ENCODE data around the gene MED15. TPM values are rescaled to one million over a fixed set of nuclear protein-coding genes. Genes with fewer than 3 reads are reported as not detected.
A peak's percentile ranks its signal among the peaks of the same experiment; 100 is the strongest.

The MED15 gene
- total RNA-seq, 4 donors from 2014 or later = 16.5 to 110 (median 38.6) TPM

DNA sequence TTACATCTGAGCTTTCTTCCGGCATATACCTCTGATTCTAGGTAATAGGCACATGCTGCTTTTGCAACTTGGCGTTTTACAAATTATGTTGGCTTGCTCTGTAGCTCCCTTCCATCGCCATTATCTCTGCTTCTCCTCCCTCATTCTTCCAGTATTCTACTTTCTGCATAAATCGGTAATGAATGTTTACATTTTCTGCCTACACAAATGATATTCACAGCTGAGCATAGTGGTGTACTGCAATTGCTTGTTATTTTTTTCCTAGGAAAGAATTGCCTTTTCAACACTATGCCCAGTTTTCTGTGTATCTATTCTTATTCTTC is 18.9 kb downstream of the MED15 start:
- Histone ChIP-seq H3K4me3 (no peak overlapping the region), H3K36me3 (no peaks in the 10 kb centered on the region), H3K27me3 (no peaks in the 10 kb centered on the region), H3K9me3 (no peaks in the 10 kb centered on the region), H3K4me1 (peaks cover 5 to 13% of the 10 kb centered on the region in 2 donors), H3K27ac (peak overlapping the region in 1 of 2 donors; percentile 62)
- TF ChIP-seq, protein P1, sequence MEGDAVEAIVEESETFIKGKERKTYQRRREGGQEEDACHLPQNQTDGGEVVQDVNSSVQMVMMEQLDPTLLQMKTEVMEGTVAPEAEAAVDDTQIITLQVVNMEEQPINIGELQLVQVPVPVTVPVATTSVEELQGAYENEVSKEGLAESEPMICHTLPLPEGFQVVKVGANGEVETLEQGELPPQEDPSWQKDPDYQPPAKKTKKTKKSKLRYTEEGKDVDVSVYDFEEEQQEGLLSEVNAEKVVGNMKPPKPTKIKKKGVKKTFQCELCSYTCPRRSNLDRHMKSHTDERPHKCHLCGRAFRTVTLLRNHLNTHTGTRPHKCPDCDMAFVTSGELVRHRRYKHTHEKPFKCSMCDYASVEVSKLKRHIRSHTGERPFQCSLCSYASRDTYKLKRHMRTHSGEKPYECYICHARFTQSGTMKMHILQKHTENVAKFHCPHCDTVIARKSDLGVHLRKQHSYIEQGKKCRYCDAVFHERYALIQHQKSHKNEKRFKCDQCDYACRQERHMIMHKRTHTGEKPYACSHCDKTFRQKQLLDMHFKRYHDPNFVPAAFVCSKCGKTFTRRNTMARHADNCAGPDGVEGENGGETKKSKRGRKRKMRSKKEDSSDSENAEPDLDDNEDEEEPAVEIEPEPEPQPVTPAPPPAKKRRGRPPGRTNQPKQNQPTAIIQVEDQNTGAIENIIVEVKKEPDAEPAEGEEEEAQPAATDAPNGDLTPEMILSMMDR (IDR thresholded peaks at IDR 0.05) = no peak
- no peak for TF ChIP-seq POLR2A (IDR thresholded peaks at IDR 0.05)
- intact Hi-C loops (cut with DNase I; ENCODE audit: low total_unique reads) = no loop called here
- DNase-seq = no peak

DNA sequence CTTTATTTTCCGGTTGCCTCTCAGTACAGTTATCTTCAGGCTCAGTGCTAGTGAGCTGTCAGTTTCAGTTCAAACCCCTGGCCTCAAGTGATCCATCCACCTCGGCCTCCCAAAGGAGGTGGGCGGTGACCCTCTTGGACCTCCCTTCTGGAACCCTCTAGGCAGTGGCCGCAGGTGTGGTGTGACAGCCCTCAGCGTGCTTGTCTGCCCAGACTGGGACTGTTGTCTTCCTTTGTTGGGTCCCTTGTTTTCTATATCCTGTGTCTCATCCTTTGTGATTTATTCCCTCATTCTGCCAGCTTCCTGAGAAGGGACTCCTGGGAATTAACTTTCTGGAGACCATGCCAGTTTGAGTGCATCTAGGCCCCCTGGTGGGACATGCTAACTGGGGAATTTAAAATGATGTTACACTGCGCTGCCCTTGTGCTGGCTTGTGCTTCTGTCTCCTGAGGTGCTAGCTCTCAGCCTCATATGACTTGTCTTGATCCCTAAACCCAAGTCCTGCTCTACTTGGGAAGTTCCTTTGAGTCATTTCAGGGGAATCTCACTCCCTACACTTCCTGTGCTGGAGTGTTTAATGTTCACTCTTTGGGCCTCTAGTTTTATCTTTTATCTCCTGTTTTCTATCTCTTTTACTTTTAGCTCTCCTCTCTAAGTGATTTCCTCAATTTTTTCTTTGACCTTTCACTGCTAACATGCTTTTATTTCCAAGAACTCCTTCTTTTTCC is 19.4 kb downstream of the MED15 start:
- peak overlapping the region; percentile 42 to 62 for H3K27ac ChIP-seq
- H3K36me3 ChIP-seq = no peaks in the 10 kb centered on the region
- intact Hi-C loops (cut with DNase I; ENCODE audit: low total_unique reads) = no loop called here
- H3K4me3 ChIP-seq = no peak overlapping the region
- peaks cover 5 to 19% of the 10 kb centered on the region in 2 donors for H3K4me1 ChIP-seq
- no peaks in the 10 kb centered on the region for H3K9me3 ChIP-seq
- H3K27me3 ChIP-seq = no peaks in the 10 kb centered on the region
- no peak for TF ChIP-seq POLR2A (IDR thresholded peaks at IDR 0.05)
- TF ChIP-seq, protein P1 (IDR thresholded peaks at IDR 0.05) = no peak
- DNase-seq = no peak

DNA sequence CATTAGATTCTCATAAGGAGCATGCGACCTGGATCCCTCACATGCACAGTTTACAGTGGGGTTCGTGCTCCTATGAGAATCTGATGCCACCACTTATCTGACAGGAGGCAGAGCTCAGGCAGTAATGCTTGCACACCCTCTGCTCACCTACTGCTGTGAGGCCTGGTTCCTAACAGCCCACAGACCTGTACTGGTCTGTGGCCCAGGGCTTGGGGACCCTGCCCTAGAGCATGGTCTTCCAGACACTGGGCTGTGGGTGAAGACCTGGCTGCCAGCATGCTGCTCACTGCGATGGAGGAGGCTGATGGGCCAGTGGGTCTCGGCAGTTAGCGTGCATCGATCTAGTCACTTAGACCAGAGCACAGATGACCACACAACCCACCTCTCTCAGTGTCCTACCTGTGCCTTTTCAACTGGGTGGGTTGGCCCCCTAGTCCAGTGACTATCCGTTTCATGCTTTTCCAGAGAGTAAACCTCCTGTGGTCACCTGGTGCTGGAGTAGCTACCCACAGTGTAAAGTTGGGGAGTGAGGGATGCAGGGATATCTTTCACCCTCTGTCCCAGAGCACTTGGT is 21.1 kb downstream of the MED15 start:
- intact Hi-C loops (cut with DNase I; ENCODE audit: low total_unique reads) = no loop called here
- no peaks in the 10 kb centered on the region for H3K27me3 ChIP-seq
- H3K4me3 ChIP-seq = no peak overlapping the region
- H3K4me1 ChIP-seq = peaks cover 5 to 25% of the 10 kb centered on the region in 2 donors
- TF ChIP-seq POLR2A (IDR thresholded peaks at IDR 0.05) = no peak
- TF ChIP-seq, protein P1 (IDR thresholded peaks at IDR 0.05) = no peak
- H3K36me3 ChIP-seq = no peaks in the 10 kb centered on the region
- no peaks in the 10 kb centered on the region for H3K9me3 ChIP-seq
- DNase-seq = no peak
- H3K27ac ChIP-seq = peak overlapping the region in 1 of 2 donors; percentile 62

DNA sequence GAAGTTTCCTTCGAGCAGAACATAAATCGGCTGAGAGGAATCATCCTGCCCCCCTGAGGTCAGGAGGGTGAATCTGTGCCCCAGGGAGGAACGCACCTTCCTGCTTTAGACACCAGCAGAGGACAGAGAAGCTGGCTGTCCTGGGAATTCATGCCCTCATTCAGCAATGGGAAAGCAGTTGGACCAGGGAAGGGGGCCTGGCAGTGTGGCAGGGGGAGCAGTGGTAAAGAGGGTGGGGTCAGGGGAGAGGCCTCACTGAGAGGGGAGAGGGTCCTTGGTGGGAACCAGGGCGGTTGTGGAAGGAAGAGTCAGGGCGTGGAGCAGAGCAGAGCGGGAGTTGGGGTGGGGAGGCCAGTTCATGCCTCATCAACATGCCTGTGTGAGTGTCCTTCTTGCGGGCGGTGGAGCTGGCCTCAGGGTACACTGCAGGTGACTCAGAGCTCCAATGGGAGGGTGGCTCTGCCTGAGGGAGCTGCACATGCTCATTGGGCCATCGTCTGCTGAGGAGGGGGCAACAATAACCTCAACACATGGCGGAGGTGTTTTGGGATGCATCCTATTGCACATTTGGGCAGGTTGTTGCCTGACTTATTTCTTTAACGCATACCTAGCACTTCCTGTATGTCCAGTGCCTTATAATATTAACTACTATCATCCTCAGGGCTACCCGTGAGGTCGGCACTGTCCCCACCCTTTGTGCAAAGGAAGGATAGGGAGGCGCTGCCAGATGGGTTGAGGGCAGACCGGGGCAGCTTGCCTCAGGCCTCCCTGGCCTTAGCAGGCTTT is 23.2 kb downstream of the MED15 start:
- TF ChIP-seq POLR2A (IDR thresholded peaks at IDR 0.05) = no peak
- TF ChIP-seq, protein P1 (IDR thresholded peaks at IDR 0.05) = no peak
- no peak overlapping the region for H3K4me3 ChIP-seq
- peak overlapping the region; percentile 69 to 84 for H3K27ac ChIP-seq
- no peak for DNase-seq
- peaks cover 5 to 30% of the 10 kb centered on the region in 2 donors for H3K4me1 ChIP-seq
- intact Hi-C loops (cut with DNase I; ENCODE audit: low total_unique reads) = no loop called here
- H3K9me3 ChIP-seq = no peaks in the 10 kb centered on the region
- H3K27me3 ChIP-seq = no peaks in the 10 kb centered on the region
- H3K36me3 ChIP-seq = no peaks in the 10 kb centered on the region

DNA sequence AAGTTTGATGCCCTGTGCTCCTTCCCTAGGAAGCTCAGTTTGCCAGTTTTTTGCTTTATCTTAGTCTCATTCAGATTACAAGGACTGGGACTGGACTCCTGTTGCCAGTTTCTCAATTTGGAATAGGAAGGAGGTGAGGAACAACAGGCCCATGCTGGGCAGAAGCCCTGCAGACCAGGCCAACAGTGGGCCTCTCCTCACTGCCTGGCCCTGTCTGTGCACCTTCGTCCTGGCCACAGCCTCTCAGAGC is 23.7 kb downstream of the MED15 start:
- H3K27ac ChIP-seq = peak overlapping the region; percentile 69 to 84
- no peaks in the 10 kb centered on the region for H3K36me3 ChIP-seq

More for the DNA sequence above, 23.7 kb downstream of the MED15 start:
- intact Hi-C loops (cut with DNase I; ENCODE audit: low total_unique reads) = no loop called here
- no peaks in the 10 kb centered on the region for H3K27me3 ChIP-seq
- H3K9me3 ChIP-seq = no peaks in the 10 kb centered on the region
- no peak overlapping the region for H3K4me3 ChIP-seq
- DNase-seq = no peak
- H3K4me1 ChIP-seq = peaks cover 5 to 30% of the 10 kb centered on the region in 2 donors
- TF ChIP-seq, protein P1 (IDR thresholded peaks at IDR 0.05) = no peak
- no peak for TF ChIP-seq POLR2A (IDR thresholded peaks at IDR 0.05)

Data from uterus (tissue), 4 donors.